GM13977 (cell line): Measurements from ENCODE around the gene GIGYF1.
"Not testable (repeated sequence)": the region's sequence is repeated elsewhere in the genome, so short reads cannot be mapped to it uniquely, and the experiment has no call there.

Experiments used
- DNase-seq: peaks from one replicate; pipeline ENCODE4 v3.0.0; 2012; ENCODE audit warnings: low spot score
- in situ Hi-C: fragments of 300-500 bp; cut with MboI; formaldehyde crosslinking; loops from one replicate; pipeline ENCODE4 v1.12.0; 2022; ENCODE audit warnings: low sequenced_read_pairs, low pct_unique_long_range_greater_than_20kb, mixed read lengths, inconsistent platforms; ENCODE audit not compliant: unreplicated experiment
- TF ChIP-seq, protein P1 (sequence below): IDR thresholded peaks from 2 replicates; pipeline ENCODE4 v1.5.1; 2012; ENCODE audit warnings: mild to moderate bottlenecking, control low read depth; ENCODE audit not compliant: insufficient read depth; ENCODE audit errors: extremely low read depth, missing control alignments

The GIGYF1 gene

DNA sequence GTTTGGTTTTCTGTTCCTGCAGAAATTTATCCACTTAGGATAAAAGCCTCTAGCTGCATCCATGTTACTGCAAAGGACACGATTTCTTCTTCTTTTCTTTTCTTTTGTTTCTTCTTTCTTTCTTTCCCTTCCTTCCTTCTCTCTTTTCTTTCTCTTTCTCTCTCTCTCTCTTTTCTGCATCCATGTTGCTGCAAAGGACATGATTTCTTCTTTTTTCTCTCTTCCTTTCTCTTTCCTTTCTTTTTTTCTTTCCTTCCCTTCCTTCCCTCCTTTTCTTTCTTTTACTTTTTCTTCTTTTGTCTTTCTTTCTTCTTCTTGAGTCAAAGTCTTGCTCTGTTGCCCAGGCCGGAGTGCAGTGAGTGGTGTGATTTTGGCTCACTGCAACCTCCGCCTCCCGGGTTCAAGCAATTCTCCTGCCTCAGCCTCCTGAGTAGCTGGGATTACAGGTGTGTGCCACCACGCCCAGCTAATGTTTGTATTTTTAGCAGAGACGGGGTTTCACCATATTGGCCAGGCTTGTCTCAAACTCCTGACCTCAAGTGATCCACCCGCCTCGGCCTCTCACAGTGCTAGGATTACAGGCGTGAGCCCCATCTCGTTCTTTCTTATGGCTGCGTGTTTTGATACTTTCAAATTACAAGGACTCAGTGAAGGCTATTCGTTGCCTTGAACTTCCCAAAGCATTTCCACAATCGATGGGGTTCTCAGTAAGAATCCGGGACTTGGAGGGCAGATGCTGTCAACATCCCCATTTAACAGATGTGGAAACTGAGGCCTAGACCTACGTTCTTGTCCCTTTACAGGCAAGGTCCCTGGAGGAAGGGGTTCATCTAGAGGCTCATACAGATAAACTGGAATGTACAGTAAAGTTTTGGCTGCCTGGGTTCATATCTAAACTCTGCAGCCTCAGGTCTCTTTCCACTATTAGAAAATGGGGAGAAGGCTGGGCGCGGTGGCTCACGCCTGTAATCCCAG lies 22.4 kb downstream of the GIGYF1 start:
- no peak for DNase-seq
- in situ Hi-C loops = no loop called here
- TF ChIP-seq, protein P1, sequence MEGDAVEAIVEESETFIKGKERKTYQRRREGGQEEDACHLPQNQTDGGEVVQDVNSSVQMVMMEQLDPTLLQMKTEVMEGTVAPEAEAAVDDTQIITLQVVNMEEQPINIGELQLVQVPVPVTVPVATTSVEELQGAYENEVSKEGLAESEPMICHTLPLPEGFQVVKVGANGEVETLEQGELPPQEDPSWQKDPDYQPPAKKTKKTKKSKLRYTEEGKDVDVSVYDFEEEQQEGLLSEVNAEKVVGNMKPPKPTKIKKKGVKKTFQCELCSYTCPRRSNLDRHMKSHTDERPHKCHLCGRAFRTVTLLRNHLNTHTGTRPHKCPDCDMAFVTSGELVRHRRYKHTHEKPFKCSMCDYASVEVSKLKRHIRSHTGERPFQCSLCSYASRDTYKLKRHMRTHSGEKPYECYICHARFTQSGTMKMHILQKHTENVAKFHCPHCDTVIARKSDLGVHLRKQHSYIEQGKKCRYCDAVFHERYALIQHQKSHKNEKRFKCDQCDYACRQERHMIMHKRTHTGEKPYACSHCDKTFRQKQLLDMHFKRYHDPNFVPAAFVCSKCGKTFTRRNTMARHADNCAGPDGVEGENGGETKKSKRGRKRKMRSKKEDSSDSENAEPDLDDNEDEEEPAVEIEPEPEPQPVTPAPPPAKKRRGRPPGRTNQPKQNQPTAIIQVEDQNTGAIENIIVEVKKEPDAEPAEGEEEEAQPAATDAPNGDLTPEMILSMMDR = no peak

DNA sequence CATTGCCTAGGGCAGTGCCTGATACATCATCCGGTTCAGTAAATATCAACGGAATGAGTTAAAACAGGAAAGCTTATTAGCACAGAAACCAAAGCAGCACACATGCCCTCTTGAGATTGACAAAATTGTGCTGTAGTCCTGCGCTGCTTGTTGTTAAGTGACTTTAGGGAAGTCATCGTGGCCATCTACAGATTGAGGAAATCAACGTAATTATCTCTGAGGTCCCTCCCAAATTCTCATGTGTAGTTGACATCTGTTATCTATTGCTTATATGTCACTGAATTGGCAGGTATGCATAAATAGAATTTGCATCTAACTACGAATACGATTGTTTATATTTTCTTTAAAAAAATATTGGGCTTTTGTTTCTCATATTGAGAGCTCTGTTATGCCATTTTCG lies 24.0 kb downstream of the GIGYF1 start:
- TF ChIP-seq, protein P1 = no peak
- in situ Hi-C loops = no loop called here
- no peak for DNase-seq

DNA sequence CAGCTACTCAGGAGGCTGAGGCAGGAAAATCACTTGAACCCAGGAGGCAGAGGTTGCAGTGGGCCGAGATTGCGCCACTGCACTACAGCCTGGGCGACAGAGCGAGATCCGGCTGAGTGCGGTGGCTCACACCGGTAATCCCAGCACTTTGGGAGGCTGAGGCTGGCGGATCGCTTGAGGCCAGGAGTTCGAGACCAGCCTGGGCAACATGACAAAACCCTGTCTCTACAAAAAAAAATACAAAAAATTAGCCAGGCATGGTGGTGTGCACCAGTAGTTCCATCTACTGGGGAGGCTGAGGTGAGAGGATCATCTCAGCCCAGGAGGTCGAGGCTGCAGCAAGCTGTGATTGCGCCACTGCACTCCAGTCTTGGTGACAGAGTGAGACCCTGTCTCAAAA lies 24.9 kb downstream of the GIGYF1 start:
- in situ Hi-C loops, DNase-seq: not testable (repeated sequence)

DNA sequence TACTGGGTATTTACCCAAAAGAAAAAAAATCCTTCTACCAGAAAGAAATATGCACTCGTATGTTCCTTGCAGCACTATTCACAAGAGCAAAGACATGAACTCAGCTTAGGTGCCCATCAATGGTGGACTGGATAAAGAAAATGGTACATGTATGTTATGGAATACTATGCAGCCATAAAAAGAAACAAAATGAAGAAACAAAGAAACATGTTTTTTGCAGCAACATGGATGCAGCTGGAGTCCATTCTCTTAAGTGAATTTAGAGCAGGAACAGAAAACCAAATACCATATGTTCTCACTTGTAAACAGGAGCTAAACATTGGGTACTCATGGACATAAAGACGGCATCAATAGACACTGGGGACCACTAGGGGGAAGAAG lies 26.0 kb downstream of the GIGYF1 start:
- TF ChIP-seq, protein P1 = no peak
- in situ Hi-C loops = no loop called here
- DNase-seq = no peak

DNA sequence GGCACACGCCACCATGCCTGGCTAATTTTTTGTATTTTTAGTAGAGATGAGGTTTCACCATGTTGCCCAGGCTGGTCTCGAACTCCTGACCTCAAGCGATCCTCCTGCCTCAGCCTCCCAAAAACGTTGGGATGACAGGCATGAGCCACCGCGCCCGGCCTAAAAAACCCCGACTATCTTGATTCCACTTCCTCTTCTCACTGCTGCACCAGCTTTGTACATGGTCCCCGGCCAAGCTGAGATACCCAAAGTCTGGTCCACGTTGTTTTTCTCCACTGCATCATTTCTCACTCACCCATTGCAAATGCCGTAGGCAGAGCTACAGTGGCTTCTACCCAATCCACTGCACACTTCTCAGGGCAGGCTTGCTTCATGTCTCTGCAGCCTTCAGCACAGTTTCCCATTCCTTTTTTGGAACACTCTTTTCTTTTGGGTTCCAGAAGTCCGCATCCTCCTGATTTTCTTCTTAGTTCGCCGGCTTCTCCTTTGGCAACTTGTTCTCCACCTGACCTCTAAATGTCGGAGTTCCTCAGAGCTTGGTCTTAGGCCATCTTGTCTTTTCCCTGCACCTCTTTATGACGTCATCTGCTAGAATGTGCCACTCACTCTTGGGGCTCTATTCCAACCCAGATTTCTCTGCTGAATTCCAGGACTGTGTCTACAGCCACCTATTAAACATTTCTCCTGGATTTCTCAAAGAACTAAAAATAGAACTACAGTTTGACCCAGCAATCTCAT lies 26.6 kb downstream of the GIGYF1 start:
- DNase-seq = no peak
- in situ Hi-C loops = no loop called here
- TF ChIP-seq, protein P1 = no peak

DNA sequence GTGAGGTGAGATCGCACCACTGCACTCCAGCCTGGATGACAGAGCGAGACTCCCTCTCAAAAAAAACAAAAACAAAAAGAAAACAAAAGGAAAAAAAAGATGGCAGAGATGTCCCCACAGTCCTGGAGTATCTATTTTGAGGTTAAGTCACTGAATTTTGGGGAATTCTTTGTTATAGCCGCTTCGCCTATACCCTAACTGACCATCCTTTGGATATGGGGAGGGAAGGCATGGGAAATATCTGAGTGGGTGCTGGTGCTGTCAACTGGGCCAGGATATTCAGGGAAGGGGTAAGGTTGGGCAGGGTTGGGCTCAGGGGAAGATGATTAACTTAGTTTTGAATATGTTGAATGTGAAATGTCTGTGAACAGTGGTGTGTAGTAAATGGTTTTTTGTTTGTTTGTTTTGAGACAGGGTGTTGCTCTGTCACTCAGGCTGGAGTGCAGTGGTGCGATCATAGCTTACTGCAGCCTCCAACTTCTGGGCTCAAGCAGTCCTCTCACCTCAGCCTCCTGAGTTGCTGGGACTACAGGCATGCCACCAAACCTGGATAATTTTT lies 28.8 kb downstream of the GIGYF1 start:
- TF ChIP-seq, protein P1 = no peak
- no peak for DNase-seq
- in situ Hi-C loops = no loop called here

DNA sequence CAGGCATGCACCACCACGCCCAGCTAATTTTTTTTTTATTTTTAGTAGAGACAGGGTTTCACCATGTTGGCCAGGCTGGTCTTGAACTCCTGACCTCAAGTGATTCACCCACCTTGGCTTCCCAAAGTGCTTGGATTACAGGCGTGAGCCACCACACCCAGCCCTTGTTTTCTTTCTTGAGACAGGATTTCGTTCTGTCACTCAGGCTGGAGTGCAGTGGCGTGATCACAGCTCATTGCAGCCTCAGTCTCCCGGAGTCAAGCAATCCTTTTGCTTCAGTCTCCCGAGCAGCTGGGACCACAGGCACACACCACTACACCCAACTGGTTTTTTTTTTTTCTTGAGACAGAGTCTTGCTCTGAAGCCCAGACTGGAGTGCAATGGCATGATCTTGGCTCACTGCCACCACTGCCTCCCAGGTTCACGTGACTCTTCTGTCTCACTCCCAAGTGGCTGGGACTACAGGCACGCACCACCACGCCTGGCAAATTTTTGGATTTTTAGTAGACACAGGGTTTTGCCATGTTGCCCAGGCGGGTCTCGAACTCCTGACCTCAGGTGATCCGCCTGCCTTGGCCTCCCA lies 31.8 kb downstream of the GIGYF1 start:
- DNase-seq, in situ Hi-C loops: not testable (repeated sequence)
